Glutamatergic neuron (in vitro differentiated cells): Measurements from ENCODE around the gene TEAD3. TPM values are rescaled to one million over a fixed set of nuclear protein-coding genes. Genes with fewer than 3 reads are reported as not detected.

ENCODE experiments used
- DNase-seq: peaks from one replicate; pipeline ENCODE4 v3.0.0; 2022
- H3K27ac Mint-ChIP-seq: one replicate; pipeline ENCODE4 v1.8.0; 2020; ENCODE audit warnings: mild to moderate bottlenecking, mixed read lengths, inconsistent platforms; ENCODE audit not compliant: unreplicated experiment
- H3K27me3 Mint-ChIP-seq: one replicate; pipeline ENCODE4 v1.8.0; 2020; ENCODE audit warnings: mild to moderate bottlenecking, moderate library complexity, mixed read lengths, inconsistent platforms; ENCODE audit not compliant: unreplicated experiment
- H3K36me3 Mint-ChIP-seq: one replicate; pipeline ENCODE4 v1.8.0; 2020; ENCODE audit warnings: mild to moderate bottlenecking, mixed read lengths, inconsistent platforms; ENCODE audit not compliant: unreplicated experiment
- H3K4me1 Mint-ChIP-seq: one replicate; pipeline ENCODE4 v1.8.0; 2020; ENCODE audit warnings: mild to moderate bottlenecking, low read depth, mixed read lengths, inconsistent platforms; ENCODE audit not compliant: unreplicated experiment
- H3K4me3 Mint-ChIP-seq: one replicate; pipeline ENCODE4 v1.8.0; 2020; ENCODE audit warnings: mild to moderate bottlenecking, mixed read lengths, inconsistent platforms; ENCODE audit not compliant: unreplicated experiment
- H3K9me3 Mint-ChIP-seq: one replicate; pipeline ENCODE4 v1.8.0; 2020; ENCODE audit warnings: mild to moderate bottlenecking, moderate library complexity, mixed read lengths, inconsistent platforms; ENCODE audit not compliant: unreplicated experiment
- total RNA-seq: library from RNA; stranded (reverse); fragmentation: NEBNext Ultra II Directional; extraction: Animal tissue kit (Norgen Biotek cat#: 25700); gene quantifications from one replicate; pipeline ENCODE4 v1.2.1, GENCODE V29; 2021; ENCODE audit not compliant: unreplicated experiment
- TF ChIP-seq, protein P1 (sequence below): fragments of 200-600 bp; sonication (generic); IDR thresholded peaks from one replicate; pipeline ENCODE4 v1.5.0; 2021; ENCODE audit not compliant: partially characterized antibody, unreplicated experiment

The TEAD3 gene
- total RNA-seq, 1 donor from 2014 or later: 50.0 TPM

DNA sequence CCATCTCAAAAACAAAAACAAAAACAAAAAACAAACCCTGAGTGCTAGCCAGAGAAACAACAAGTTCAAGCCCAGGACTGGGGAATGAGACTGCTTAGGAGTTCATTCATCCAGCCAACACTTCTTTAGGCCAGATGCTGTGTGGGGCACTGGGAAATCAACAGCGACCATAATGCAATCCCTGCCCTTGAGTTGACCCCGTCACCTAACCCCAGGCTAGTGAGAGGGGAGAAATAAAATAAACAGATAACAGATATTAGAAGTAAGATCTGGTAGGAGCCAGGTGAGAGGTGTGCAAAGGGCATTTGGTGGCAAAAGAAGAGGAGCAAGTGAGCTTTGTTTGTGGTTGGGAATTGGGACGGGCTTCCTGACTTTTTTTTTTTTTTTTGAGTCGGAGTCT, 33.6 kb downstream of the TEAD3 start:
- TF ChIP-seq, protein P1, sequence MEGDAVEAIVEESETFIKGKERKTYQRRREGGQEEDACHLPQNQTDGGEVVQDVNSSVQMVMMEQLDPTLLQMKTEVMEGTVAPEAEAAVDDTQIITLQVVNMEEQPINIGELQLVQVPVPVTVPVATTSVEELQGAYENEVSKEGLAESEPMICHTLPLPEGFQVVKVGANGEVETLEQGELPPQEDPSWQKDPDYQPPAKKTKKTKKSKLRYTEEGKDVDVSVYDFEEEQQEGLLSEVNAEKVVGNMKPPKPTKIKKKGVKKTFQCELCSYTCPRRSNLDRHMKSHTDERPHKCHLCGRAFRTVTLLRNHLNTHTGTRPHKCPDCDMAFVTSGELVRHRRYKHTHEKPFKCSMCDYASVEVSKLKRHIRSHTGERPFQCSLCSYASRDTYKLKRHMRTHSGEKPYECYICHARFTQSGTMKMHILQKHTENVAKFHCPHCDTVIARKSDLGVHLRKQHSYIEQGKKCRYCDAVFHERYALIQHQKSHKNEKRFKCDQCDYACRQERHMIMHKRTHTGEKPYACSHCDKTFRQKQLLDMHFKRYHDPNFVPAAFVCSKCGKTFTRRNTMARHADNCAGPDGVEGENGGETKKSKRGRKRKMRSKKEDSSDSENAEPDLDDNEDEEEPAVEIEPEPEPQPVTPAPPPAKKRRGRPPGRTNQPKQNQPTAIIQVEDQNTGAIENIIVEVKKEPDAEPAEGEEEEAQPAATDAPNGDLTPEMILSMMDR: no peak
- Mint-ChIP-seq H3K4me1 (peaks cover 14% of the 10 kb centered on the region), H3K36me3 (peaks cover 8% of the 10 kb centered on the region), H3K4me3 (no peak overlapping the region), H3K27ac (no peak overlapping the region), H3K27me3 (peaks cover 13% of the 10 kb centered on the region), H3K9me3 (peaks cover 2% of the 10 kb centered on the region)
- DNase-seq: no peak

DNA sequence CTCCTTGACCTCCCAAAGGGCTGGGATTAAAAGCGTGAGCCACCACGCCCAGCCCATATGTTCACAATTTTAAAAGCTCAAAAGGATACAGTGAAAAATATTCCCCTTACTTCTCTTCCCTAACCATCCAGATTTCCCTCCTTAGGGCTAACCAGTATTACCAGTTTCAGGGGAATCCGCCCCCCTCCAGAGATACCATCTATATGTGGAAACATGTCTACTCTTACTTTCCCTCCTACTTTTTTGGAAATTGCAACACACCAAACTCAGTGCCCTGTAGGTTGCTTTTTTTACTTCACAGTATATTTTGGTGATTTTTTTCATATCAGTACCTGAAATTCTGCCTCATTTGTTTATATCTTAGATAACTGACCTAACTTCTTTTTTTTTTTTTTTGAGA, 35.6 kb downstream of the TEAD3 start:
- H3K27me3 Mint-ChIP-seq: peaks cover 7% of the 10 kb centered on the region
- H3K4me3 Mint-ChIP-seq: no peak overlapping the region
- peaks cover 19% of the 10 kb centered on the region for H3K4me1 Mint-ChIP-seq
- no peaks in the 10 kb centered on the region for H3K9me3 Mint-ChIP-seq
- no peak overlapping the region for H3K27ac Mint-ChIP-seq
- TF ChIP-seq, protein P1: no peak
- no peak for DNase-seq
- peaks cover 8% of the 10 kb centered on the region for H3K36me3 Mint-ChIP-seq

DNA sequence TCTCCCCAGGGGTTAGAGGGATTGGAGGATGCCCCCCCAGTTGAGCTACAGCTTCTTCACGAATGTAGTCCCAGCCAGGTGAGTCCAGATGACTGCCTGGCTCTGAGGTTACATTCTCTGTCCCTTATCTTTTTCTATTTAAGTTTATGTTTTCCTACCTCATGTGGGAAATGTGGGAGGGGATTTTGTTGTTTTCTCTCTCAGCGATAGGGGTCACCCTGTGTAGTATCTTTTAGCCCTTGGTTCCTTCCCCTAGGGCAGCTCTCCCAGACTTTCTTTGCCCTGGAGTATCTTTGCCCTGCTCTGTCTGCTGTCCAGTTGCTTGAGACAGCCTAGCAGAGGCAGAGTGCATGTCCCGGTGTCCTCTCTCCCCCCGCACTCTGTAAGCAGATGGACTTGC, 39.0 kb downstream of the TEAD3 start:
- DNase-seq: no peak
- peaks cover 36% of the 10 kb centered on the region for H3K4me1 Mint-ChIP-seq
- H3K27ac Mint-ChIP-seq: peak overlapping the region; percentile 55
- peaks cover 3% of the 10 kb centered on the region for H3K9me3 Mint-ChIP-seq
- H3K4me3 Mint-ChIP-seq: peak overlapping the region; percentile 15
- TF ChIP-seq, protein P1: no peak
- peaks cover 8% of the 10 kb centered on the region for H3K27me3 Mint-ChIP-seq
- peaks cover 8% of the 10 kb centered on the region for H3K36me3 Mint-ChIP-seq

DNA sequence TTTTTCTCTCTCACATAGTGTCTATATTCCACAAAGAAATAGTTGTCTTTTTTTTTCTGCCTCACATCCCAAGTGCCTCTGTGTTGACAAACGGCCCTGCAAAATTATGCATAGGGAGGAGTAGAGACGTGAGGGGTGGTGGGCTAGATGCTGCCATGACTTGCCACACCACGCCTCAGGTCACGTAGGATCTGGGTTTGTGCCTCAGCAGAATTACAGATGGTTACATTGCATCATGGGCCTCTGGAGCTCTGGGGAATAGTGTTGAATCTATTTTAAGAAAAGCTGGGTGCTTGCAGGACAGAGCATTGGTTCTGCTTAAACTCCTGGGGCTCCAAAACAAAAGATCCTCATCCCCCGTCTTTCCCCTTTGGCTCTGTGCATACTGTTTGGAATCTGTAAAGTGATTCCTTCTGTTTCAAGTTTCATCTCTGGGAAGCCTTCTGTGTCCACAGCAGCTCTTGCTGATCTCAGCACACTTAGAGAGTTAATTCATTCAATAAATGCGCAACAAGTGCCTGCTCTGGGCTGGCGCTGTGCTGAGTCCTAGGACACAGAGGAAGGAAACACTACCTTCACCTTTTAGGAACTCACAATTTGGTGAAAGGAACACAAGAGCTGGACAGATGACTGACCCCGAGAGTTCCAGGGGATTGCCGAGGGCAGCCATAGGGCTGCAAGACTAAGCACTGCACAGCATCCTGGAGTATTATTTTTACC, 42.3 kb downstream of the TEAD3 start:
- peaks cover 4% of the 10 kb centered on the region for H3K9me3 Mint-ChIP-seq
- peaks cover 8% of the 10 kb centered on the region for H3K27me3 Mint-ChIP-seq
- H3K4me1 Mint-ChIP-seq: peaks cover 31% of the 10 kb centered on the region
- TF ChIP-seq, protein P1: no peak
- peaks cover 4% of the 10 kb centered on the region for H3K36me3 Mint-ChIP-seq
- peak overlapping the region; percentile 82 for H3K4me3 Mint-ChIP-seq
- peak overlapping the region; percentile 97 for H3K27ac Mint-ChIP-seq
- no peak for DNase-seq

DNA sequence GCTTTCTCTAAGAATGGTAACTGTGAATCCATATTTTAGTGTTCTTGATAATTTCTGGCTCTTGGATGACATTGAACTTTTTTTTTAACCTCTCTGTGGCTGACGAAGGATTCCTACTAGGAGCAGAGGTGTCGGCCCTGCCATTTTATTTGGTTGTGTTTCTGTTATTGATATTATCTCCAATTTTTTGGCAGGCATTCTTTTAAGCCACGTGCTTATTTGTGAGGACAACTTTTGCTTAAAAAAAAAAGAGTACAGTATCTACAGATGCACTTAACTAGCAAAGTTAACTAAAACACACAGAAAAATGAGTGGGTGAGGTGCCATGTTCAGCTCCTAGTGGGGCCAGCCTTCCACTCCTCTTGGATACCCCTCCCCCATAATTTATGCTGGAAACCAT, 43.6 kb downstream of the TEAD3 start:
- no peak for DNase-seq
- Mint-ChIP-seq H3K9me3 (peaks cover 6% of the 10 kb centered on the region), H3K27me3 (peaks cover 8% of the 10 kb centered on the region), H3K27ac (peak overlapping the region; percentile 73), H3K4me3 (peak overlapping the region; percentile 82), H3K36me3 (no peaks in the 10 kb centered on the region), H3K4me1 (peaks cover 29% of the 10 kb centered on the region)
- TF ChIP-seq, protein P1: no peak
